VCaP (cell line): Measurements from ENCODE around the gene EDNRA.

Experiments
- H3K27ac ChIP-seq: fragments of 450-650 bp; 2 replicates; pipeline ENCODE4 v1.5.1; 2017
- TF ChIP-seq, protein P1 (sequence below): fragments of 450-650 bp; conservative IDR thresholded peaks from 2 replicates; pipeline ENCODE4 v1.5.1; 2017; ENCODE audit warnings: mild to moderate bottlenecking, moderate library complexity

EDNRA gene

DNA sequence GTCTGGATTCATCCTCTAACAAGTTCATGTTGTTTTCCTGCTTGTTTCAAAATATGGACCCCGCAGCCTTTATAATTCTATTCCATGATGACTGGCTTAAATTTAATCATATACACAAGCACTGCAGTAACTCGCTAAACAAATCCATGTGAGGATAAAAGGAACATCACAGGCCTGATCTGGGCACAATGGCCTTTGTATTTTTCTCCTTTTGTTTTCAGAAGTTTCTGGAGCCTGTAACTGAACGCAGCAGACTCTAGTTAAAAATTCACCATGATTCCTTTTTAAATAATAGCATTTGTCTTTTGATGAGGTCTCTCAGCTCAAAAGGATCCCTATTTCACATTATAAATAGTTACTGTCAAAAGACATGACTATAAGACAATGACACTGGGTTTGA, 106.1 kb downstream of the EDNRA start:
- TF ChIP-seq, protein P1, sequence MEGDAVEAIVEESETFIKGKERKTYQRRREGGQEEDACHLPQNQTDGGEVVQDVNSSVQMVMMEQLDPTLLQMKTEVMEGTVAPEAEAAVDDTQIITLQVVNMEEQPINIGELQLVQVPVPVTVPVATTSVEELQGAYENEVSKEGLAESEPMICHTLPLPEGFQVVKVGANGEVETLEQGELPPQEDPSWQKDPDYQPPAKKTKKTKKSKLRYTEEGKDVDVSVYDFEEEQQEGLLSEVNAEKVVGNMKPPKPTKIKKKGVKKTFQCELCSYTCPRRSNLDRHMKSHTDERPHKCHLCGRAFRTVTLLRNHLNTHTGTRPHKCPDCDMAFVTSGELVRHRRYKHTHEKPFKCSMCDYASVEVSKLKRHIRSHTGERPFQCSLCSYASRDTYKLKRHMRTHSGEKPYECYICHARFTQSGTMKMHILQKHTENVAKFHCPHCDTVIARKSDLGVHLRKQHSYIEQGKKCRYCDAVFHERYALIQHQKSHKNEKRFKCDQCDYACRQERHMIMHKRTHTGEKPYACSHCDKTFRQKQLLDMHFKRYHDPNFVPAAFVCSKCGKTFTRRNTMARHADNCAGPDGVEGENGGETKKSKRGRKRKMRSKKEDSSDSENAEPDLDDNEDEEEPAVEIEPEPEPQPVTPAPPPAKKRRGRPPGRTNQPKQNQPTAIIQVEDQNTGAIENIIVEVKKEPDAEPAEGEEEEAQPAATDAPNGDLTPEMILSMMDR: no peak
- H3K27ac ChIP-seq: no peak overlapping the region

- TF ChIP-seq, protein P1: no peak
- no peak overlapping the region; the same call in 1 of the 2 replicates for H3K27ac ChIP-seq
These were observed 108.7 kb downstream of the EDNRA start for GRCh38 chr4:147589586-147589985.

- H3K27ac ChIP-seq: no peak overlapping the region
- TF ChIP-seq, protein P1: peak; percentile 88
These were observed 109.5 kb downstream of the EDNRA start for GRCh38 chr4:147590249-147590920.

DNA sequence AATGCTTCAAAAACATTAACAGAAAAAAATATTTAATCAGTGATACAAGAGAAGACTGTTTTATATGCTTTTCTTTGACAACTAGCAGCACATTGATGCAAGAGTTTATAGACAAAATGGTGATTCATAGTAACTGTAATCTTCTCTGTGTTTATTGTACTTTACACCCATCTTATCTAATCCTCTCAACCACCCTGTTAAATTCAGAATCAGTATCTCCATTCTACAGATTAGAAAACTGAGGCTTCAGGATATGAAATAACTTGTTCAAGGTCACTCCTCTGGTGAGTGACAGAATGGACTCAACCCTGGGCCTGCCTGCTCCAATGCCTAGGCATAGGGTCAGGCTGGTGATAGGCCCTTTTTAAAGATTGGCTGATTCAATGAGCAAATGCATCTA, 110.2 kb downstream of the EDNRA start:
- TF ChIP-seq, protein P1: no peak
- peak overlapping the region; percentile 7; the same call in 1 of the 2 replicates for H3K27ac ChIP-seq

DNA sequence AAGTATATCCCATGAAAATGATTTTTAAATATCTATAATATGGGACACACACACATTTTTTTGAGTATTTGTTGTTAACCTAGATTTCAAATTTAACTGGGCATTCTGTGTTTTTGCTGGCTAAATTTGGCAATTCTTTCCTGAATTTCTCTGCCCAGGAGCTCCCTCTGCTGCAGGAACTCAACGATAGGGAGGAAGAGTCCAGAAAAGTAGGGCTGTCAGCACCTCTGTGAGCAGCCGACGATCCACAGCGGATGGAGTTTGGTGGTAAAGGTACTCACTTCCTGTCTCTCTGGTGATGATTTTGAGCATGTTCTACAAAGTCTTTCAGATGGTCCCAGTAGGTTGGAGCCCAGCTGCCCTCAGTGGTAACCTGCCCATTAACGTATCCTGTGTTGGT, 113.2 kb downstream of the EDNRA start:
- TF ChIP-seq, protein P1: no peak
- H3K27ac ChIP-seq: no peak overlapping the region
